ENCODE results near the gene SEL1L3. TPM values are rescaled to one million over a fixed set of nuclear protein-coding genes. Genes with fewer than 3 reads are reported as not detected.

SEL1L3 gene
- total RNA-seq, 1 experiment from 2014 or later, result 48.3 TPM

- no peak overlapping the region for H3K27ac Mint-ChIP-seq
Measured at GRCh38 chr4:25874655-25875054, 11.9 kb upstream of the SEL1L3 start.

More at GRCh38 chr4:25874655-25875054, 11.9 kb upstream of the SEL1L3 start:
- Histone ChIP-seq H2BK15ac (ENCODE audit: low read depth, low read length) (no peak overlapping the region), H3K9ac (ENCODE audit: extremely low read depth, insufficient read length, low read length) (no peak overlapping the region), H3K18ac (ENCODE audit: insufficient read length, low read depth, low read length) (no peak overlapping the region), H3K27me3 (ENCODE audit: insufficient read depth, low read length) (no peaks in the 10 kb centered on the region), H3K4me1 (ENCODE audit: insufficient read depth, low read length) (no peaks in the 10 kb centered on the region), H3K23me2 (ENCODE audit: insufficient read length, low read depth, low read length, poor library complexity, severe bottlenecking) (no peaks in the 10 kb centered on the region), H3K79me1 (ENCODE audit: insufficient read depth, low read depth, low read length, poor library complexity, severe bottlenecking) (no peaks in the 10 kb centered on the region), H3K23ac (ENCODE audit: insufficient read length, low read depth, low read length) (no peak overlapping the region), H3K9me3 (ENCODE audit: control insufficient read depth, low read depth, low read length) (no peaks in the 10 kb centered on the region), H2AFZ (ENCODE audit: low read length) (no peak overlapping the region), H3K4ac (ENCODE audit: low read depth, low read length) (no peak overlapping the region), H2BK120ac (ENCODE audit: low read depth, low read length, poor library complexity, severe bottlenecking) (no peak overlapping the region), H3K4me2 (ENCODE audit: insufficient read depth, insufficient read length, low read length) (no peak overlapping the region), H3K27ac (ENCODE audit: insufficient read length, low read depth, low read length) (no peak overlapping the region), H4K91ac (ENCODE audit: insufficient read length, low read depth, low read length) (no peak overlapping the region), H3K79me2 (ENCODE audit: insufficient read depth, low read length) (no peaks in the 10 kb centered on the region), H2AK5ac (ENCODE audit: insufficient read length, low read length) (no peak overlapping the region), H2BK12ac (ENCODE audit: insufficient read length, low read depth, low read length) (no peak overlapping the region), H2BK5ac (ENCODE audit: insufficient read length, low read length) (no peak overlapping the region), H4K5ac (ENCODE audit: insufficient read length, low read depth, low read length) (no peak overlapping the region), H3K56ac (ENCODE audit: insufficient read length, low read depth, low read length) (no peak overlapping the region), H2BK20ac (ENCODE audit: low read depth, low read length, poor library complexity, severe bottlenecking) (no peak overlapping the region), H4K20me1 (ENCODE audit: control insufficient read depth, insufficient read depth, insufficient read length) (no peaks in the 10 kb centered on the region), H3K14ac (ENCODE audit: insufficient read depth, low read length) (no peak overlapping the region), H3T11ph (ENCODE audit: low read length) (no peak overlapping the region), H4K8ac (replicated peaks; ENCODE audit: insufficient read length, low read depth, low read length) (no peak overlapping the region)
- Mint-ChIP-seq H3K4me1 (peaks cover 0 to 9% of the 10 kb centered on the region in 2 experiments; a peak in 3 of 4 replicates), H3K9me3 (no peaks in the 10 kb centered on the region; a peak in 1 of 5 replicates), H3K36me3 (ENCODE audit: insufficient read depth in 1 of 3, low read depth in 3 of 3) (no peaks in the 10 kb centered on the region), H3K4me3 (no peak overlapping the region), H3K27me3 (ENCODE audit: low read depth) (no peaks in the 10 kb centered on the region; the same call in 1 of the 2 replicates)
- TF ChIP-seq CTCF (conservative IDR thresholded peaks at IDR 0.05), result no peak
- WGBS (ENCODE audit: extremely low coverage, insufficient read length, low lambda C conversion rate), result no CpG with 5 or more reads among the region's 3 CpGs
- no peak for DNase-seq

Measured in H9 (cell line).